ENCODE measurements around the gene ORAI2.
"Not testable (repeated sequence)": the region's sequence is repeated elsewhere in the genome, so short reads cannot be mapped to it uniquely, and the experiment has no call there.

Gene ORAI2

GRCh38 chr7:102447311-102447710, 13.9 kb downstream of the ORAI2 start:
- DNase-seq: no peak

GRCh38 chr7:102449136-102449535, 15.8 kb downstream of the ORAI2 start:
- DNase-seq: no peak

DNA sequence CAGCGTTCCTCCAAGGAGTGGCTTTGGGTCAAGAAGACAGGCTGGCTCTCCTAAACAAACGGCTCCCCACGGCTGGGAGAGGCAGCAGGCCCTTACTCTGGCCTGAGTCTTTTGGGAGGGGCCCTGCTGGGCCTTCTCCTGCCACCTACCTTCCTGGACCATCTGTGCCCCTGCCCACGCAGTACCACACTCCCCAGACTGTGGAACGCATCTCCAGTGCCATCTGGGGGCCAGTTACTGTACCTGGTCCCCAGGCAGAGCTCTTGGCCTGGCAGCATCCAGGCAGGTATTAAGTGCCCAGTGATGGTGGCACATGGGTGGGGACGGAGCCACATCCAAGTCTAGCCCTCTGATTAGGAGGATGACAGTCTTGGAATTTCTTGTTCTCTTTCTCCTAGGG, 16.9 kb downstream of the ORAI2 start:
- DNase-seq: no peak

DNA sequence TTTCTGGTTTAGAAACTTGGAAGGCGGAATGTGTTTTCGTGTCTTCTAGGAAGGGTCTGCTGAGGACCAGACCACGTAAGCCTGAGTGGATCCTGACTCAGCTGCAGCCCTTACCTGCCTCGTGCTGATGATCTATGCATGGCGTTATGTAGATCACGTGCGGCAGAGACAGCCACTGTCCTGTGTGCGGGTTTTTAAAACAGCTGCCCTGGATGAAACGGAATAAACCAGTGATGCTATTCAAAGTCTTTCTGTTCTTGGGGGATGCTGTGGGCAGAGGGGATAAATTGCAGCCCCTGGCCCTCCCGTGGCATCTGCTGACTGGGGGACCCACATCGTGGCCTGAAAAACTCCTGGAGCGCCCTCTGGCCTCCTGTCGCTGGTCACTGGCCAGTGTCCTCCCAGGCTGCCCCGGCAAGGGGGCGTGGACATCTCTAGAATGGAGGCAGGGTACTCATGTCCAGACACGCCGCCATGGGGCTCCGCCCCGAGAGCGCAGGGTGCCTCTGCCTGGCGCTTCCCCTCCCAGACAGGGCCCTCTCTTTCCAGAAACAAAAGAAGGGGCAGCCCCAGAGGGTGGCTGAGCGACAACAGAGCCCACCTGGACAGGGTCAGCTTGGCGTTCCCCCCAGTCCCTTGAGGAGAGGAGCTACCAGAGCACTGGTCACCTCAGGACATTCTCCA, 18.1 kb downstream of the ORAI2 start:
- peak; percentile 60 for DNase-seq

- no peak for DNase-seq
Measured at GRCh38 chr7:102452451-102452850, 19.1 kb downstream of the ORAI2 start.

DNA sequence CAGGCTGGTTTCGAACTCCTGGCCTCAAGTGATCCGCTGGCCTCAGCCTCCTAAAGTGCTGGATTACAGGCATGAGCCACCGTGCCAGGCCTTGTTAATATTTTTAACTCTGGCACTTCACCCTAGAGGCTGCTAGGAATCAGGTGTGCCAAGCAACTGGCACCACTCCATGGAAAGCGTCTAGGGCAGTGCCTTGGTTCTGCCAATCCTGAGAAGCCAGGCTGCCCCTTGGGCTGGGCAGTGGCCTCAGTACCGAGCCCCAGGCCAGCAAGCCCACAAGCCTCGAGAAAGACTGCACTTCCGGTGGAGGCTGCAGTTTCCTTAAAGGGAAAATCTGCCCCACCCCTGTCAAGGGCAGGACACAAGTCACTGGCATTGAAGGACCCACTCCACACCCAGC, 19.9 kb downstream of the ORAI2 start:
- DNase-seq: no peak

DNA sequence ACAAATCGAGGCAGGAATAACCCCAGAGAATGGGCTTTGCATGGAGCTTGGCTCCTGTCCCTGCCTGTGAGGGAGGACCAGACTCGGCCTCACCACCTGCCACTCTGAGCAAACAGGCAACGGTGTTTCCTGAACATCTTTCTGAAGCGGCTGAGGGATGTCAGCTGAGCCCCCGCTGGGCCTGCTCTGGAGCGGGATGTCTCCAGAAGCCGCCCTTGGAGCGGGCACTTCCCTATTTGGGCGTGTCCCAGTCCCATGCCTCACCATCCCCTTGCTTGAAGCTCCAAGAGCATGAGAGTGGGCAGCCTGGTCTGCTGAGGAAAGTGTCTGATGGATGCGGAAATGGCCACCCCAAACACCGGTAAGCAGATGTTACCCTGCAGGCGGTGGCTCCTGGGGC, 21.1 kb downstream of the ORAI2 start:
- DNase-seq: no peak

- not testable (repeated sequence) for DNase-seq
Measured at GRCh38 chr7:102454932-102455331, 21.6 kb downstream of the ORAI2 start.

DNA sequence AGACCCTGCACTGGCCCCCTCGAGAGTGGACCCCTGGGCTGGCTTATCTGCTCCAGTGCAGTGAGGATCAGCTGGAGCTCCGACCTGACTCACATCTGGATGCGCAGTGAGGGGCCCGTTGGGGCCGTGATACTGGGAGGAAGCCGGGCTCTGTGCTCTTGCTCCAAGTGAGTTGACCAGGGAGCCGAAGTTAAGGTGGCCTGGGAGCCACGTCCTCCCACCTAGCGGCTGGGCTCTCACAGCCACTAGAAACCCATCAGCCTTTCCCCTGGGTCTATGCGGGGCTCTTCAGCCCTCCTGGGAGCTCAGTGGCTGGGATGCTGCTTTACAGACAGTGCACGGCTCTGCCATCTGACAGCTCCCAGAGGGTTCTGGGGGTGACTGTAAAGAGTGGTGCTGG, 22.2 kb downstream of the ORAI2 start:
- DNase-seq: no peak

- DNase-seq: no peak
Measured at GRCh38 chr7:102456327-102456726, 23.0 kb downstream of the ORAI2 start.

DNA sequence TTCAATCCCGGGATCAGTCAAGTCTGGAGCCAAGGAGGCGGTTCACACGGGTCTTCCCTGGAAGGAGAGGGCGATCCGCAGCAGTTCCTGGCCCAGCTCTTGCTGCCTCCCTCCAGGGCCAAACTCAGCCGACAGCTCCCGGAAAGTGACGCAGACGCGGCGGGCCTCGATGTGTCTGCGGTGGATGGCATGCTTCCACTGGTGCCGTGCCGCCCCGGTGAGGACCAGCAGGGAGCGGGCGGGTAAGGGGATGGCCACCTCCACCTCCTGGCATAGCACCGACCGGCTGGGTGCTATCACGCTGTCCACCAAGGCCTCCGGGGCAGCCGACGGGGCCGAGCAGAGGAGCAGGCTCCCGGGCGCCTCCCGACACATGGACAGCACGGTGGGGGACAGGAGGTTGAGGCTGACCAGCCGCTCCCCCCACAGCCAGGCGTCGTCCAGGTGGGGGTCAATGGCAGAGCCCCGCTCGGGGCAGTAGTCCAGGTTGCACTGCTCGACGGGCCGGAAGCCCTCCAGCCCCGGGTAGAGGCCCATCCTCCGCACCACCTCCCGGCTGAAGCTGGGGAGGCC, 24.1 kb downstream of the ORAI2 start:
- DNase-seq: no peak

DNA sequence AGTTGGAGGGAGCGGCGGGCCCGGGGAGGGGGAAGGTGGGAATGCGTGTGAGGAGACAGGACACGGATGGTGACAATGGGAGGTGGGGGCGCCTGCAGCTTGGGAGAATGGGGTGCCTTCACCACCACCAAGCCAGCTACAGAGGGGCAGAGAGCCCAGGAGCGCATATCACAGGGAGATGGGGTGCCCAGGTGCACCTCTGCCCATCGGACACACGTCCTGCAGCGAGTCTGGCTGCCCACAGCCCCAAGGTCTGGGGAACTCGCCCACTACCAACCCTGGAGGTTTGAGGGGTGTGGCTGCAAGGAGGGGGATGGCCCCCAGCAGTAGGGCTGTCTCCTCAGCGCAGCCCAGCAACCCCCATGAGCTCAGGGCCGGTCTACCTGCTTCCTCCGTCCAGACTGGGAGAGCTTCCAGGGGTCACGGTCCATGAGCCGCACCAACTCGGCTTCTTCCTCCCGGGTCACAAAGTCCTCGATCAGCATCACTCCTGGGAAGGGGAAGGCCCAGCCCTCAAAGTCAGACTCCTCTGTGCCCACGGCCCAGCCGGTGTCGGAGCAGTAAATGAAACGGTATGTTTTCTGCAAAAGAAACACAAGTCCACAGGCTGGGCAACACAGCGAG, 26.0 kb downstream of the ORAI2 start:
- DNase-seq: no peak

DNA sequence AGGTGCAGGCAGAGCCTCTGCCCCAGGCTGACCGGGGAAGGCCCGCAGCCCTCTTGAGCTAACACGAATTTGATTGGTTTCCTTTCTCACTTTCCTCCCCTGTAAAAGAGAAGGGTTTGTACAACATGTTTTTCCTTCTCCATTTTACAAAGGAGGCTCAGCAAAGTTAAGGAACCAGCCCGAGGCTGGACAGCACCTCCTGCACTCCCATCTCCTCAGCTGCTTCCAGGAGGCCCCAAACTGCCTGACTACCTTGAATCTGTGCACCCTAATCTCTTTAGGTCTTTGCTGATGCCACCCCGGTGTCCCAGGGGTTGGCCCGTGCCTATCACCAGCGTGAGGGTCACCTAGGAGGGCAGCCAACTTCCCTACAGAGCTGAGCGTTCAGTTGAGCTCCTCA, 27.1 kb downstream of the ORAI2 start:
- DNase-seq: no peak

DNA sequence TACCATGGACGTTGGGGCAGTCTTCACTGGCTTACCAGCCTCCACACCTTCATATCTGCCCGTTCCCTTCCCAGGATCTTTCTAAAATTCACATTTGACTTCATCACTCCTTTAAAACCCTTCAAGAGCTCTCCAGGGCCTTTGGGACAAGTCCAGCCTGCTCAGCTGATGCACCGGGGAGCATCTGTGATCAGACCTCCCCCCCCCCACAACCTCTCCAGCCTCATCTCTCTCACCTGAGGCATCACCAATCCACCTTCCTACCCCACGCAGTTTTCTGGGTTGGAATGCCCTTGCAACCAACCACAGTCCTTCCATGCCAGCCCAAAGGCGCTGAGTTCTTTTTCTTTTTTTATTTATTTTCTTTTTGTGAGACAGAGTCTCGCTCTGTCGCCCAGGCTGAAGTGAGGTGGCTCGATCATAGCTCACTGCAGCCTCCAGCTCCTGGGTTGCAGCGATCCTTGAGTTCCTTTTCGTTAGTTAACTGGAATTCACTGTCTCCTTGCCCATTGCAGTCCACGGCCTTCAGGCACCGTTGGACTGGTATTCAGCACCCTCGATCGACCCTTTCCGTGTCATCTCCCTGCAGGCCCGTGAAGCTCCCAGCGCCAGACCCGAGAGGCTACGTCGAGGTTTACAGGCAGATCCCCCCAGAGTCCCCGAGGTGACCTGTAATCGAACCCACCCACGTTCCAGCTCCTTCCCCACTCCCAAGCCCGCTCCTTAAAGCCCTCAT, 30.6 kb downstream of the ORAI2 start:
- no peak for DNase-seq

- DNase-seq: peak; percentile 84
Measured at GRCh38 chr7:102464577-102465280, 31.4 kb downstream of the ORAI2 start, which contains the start of the genes ALKBH4 and LRWD1. Gene ALKBH4, minus strand, starts transcription at chr7:102464863. Its CDS starts 27 bp downstream, at chr7:102464836. Gene LRWD1, plus strand, starts transcription at chr7:102464984. Its CDS starts 97 bp downstream, at chr7:102465081.

- DNase-seq: no peak
Measured at GRCh38 chr7:102466097-102466496, 32.7 kb downstream of the ORAI2 start.

DNA sequence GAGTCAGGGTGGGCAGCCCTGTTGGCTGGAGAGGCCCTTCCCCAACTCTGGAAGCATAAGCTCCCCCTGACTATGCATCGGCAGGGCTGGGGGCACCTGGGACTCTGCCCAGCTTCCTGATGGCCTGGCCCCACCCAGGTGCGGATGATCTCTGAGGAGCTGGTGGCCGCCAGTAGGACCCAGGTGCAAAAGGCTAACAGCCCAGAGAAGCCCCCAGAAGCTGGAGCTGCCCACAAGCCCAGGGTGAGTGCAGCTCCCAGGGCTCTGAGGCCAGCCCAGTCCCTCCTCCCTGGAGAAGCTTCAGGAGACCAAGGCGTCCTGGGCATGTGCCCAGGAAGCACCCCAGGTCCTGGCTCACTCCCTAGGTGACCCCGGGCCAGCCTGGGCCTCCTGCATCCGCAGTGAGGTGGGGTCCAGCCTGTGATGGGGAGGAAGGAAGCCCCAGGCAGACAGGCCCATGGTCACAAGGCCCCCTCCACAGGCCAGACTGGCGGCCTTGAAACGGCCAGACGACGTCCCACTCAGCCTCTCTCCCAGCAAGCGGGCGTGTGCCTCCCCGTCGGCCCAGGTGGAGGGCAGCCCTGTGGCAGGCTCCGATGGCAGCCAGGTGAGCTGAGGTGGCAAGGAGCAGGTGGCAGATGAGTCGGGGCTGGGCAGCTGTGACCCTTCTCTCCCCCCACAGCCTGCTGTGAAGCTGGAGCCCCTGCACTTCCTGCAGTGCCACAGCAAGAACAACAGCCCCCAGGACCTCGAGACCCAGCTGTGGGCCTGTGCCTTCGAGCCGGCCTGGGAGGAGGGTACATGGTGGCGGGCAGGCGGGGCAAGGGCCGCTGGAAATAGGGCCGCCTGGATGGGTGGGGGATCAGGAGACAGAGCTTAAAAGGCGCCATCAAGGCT, 34.5 kb downstream of the ORAI2 start:
- DNase-seq: no peak

- no peak for DNase-seq
Measured at GRCh38 chr7:102468478-102469350, 35.3 kb downstream of the ORAI2 start.

- no peak for DNase-seq
Measured at GRCh38 chr7:102469351-102469971, 36.1 kb downstream of the ORAI2 start.

Data from NCI-H526 treated with DMSO at 0.1 percent for 48 hours (cell line).